Measurements from ENCODE around the gene MBD3L2.
A peak's percentile ranks its signal among the peaks of the same experiment; 100 is the strongest.

Gene MBD3L2

GRCh38 chr19:7072541-7072940, 23.4 kb downstream of the MBD3L2 start:
- no peak overlapping the region for H3K27ac ChIP-seq
- no peak for TF ChIP-seq CTCF (conservative IDR thresholded peaks at IDR 0.05)

- TF ChIP-seq CTCF (conservative IDR thresholded peaks at IDR 0.05): no peak
- no peak overlapping the region for H3K27ac ChIP-seq
Measured at GRCh38 chr19:7074705-7075282, 25.7 kb downstream of the MBD3L2 start.

- no peak for TF ChIP-seq CTCF (conservative IDR thresholded peaks at IDR 0.05)
- no peak overlapping the region for H3K27ac ChIP-seq
Measured at GRCh38 chr19:7076151-7076550, 27.0 kb downstream of the MBD3L2 start.

- H3K27ac ChIP-seq: no peak overlapping the region
- TF ChIP-seq CTCF (conservative IDR thresholded peaks at IDR 0.05): no peak
Measured at GRCh38 chr19:7078008-7078407, 28.9 kb downstream of the MBD3L2 start.

GRCh38 chr19:7083076-7083956, 34.2 kb downstream of the MBD3L2 start:
- H3K27ac ChIP-seq: no peak overlapping the region
- TF ChIP-seq CTCF (conservative IDR thresholded peaks at IDR 0.05): no peak

- TF ChIP-seq CTCF (conservative IDR thresholded peaks at IDR 0.05): no peak
- no peak overlapping the region for H3K27ac ChIP-seq
Measured at GRCh38 chr19:7088999-7089398, 39.9 kb downstream of the MBD3L2 start.

- TF ChIP-seq CTCF (conservative IDR thresholded peaks at IDR 0.05): no peak
- H3K27ac ChIP-seq: peak overlapping the region; percentile 84
Measured at GRCh38 chr19:7098096-7098495, 49.0 kb downstream of the MBD3L2 start.
